Activated CD4-positive, alpha-beta T cell treated with anti-CD3 and anti-CD28 coated beads, Interleukin-2, Interleukin-4, amounts not matched to agents 100 ng/mL and 50 ng/mL, durations not matched to agents 16 hours and 8 hours (primary cell): ENCODE measurements around the gene DRD1.
"Not testable (repeated sequence)": the region's sequence is repeated elsewhere in the genome, so short reads cannot be mapped to it uniquely, and the experiment has no call there.

Experiments used
- DNase-seq: peaks from one replicate; pipeline ENCODE4 v3.0.0-alpha.2; 2020; ENCODE audit warnings: low spot score

Gene DRD1

GRCh38 chr5:175424594-175424993 lies 19.4 kb downstream of the DRD1 start:
- not testable (repeated sequence) for DNase-seq

- no peak for DNase-seq
Measured at GRCh38 chr5:175422058-175422457, 21.9 kb downstream of the DRD1 start.

- DNase-seq, result no peak
Measured at GRCh38 chr5:175420383-175420782, 23.6 kb downstream of the DRD1 start.

DNA sequence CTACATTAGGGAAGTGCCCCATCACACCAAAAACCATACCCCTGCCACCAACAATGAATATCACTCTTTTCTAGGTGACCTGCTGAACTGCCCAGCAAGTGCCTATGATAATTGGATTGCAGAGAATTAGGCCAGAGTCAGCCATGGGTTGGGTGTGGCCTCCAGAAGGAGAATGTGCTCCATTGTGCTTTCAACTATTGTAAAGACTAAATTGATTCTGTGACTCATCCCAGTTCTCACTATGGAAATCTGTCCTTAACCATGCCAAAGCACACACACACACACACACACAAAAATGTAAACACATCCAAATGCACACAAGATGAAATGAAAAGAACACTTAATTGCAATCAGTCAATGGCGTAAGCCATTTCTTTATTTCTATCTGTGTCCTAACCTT lies 25.7 kb downstream of the DRD1 start:
- no peak for DNase-seq

DNA sequence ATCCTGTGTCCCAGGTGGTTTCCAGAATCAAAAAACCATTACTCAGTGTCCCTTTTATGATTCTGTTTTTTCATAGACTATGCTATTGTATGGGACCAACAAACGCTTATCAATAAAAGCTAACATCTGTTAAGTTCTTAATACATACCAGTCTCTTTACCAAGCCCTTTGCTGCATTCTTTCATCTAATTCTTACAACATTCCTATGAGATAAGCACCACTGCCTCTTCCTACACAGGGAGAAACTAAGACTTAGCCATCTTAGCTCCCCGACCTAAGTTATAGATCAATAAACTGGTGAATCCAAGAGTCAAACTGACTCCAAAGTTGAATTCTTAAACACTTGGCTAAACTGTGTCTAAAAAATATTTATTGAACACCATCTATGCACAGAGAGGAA lies 26.6 kb downstream of the DRD1 start:
- DNase-seq, result no peak

GRCh38 chr5:175415303-175415702 lies 28.7 kb downstream of the DRD1 start:
- no peak for DNase-seq

DNA sequence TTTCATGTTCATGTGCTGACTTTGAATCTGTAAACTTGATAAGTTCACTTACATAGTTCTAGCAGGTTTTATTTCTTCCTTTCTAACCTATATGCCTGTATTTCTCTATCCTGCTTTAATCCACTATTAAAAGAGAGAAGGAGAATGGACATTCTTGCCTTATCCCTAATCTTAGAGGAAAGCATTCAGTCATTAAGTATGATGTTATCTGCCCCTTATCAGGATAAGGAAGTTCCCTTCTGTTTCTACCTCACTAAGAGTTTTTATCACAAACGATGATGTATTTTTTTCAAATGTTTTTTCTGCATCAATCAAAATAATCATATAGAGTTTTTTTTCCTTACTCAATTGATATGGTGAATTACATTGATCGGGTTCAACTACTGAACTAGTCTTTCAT lies 33.1 kb downstream of the DRD1 start:
- DNase-seq, result no peak

DNA sequence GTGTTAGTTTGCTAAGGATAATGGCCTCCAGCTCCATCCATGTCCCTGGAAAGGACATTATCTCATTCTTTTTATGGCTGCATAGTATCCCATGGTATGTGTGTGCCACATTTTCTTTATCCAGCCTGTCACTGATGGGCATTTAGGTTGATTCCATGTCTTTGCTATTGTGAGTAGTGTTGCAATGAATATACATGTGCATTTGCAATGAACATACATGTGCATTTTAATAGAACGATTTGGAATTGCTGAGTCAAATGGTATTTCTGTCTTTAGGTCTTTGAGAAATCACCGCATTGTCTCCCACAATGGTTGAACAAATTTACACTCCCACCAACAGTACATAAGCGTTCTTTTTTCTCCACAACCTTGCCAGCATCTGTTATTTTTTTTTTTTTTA lies 37.7 kb downstream of the DRD1 start:
- no peak for DNase-seq

DNA sequence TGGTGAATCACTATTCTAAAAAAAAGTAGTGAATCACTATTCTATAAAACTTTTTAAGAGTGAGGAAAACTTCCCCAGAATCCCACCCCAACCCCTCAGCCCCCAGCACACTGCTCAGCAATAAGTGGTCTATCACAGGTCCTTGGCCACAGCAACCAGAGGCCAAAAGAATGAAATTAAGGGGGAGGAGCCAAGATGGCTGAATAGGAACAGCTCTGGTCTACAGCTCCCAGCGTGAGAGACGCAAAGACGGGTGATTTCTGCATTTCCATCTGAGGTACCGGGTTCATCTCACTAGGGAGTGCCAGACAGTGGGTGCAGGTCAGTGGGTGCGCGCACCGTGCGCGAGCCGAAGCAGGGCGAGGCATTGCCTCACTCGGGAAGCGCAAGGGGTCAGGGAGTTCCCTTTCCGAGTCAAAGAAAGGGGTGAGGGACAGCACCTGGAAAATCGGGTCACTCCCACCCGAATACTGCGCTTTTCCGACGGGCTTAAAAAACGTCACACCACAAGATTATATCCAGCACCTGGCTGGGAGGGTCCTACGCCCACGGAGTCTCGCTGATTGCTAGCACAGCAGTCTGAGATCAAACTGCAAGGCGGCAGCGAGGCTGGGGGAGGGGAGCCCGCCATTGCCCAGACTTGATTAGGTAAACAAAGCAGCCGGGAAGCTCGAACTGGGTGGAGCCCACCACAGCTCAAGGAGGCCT lies 46.2 kb downstream of the DRD1 start:
- DNase-seq, result not testable (repeated sequence)

DNA sequence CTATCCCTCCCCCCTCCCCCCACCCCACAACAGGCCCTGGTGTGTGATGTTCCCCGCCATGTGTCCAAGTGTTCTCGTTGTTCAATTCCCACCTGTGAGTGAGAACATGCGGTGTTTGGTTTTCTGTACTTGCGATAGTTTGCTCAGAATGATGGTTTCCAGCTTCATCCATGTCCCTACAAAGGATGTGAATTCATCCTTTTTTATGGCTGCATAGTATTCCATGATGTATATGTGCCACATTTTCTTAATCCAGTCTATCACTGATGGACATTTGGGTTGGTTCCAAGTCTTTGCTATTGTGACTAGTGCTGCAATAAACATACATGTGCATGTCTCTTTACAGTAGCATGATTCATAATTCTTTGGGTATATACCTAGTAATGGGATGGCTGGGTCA lies 48.6 kb downstream of the DRD1 start:
- DNase-seq, result not testable (repeated sequence)

GRCh38 chr5:175394601-175395000 lies 49.4 kb downstream of the DRD1 start:
- no peak for DNase-seq

DNA sequence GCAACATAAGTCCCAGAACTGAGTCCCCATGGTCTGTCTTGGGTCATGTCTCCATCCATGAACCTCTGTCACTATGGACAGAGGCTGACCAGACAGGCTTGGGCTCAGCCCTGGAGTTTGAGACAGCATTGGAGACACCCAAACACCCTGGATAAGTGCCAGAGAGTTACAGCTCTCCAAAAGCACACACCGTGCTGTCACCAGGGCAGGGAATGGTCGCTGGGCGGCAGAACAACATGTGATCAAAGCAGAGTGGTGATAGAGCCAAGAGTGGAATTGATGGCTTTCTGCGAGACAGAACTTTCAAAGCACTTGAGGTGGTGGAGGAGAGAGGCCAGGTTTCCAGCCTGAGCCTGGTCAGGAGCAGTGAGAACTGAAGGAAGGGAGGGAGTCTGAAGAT lies 50.1 kb downstream of the DRD1 start:
- DNase-seq, result no peak

- DNase-seq, result no peak
Measured at GRCh38 chr5:175392236-175392635, 51.7 kb downstream of the DRD1 start.

DNA sequence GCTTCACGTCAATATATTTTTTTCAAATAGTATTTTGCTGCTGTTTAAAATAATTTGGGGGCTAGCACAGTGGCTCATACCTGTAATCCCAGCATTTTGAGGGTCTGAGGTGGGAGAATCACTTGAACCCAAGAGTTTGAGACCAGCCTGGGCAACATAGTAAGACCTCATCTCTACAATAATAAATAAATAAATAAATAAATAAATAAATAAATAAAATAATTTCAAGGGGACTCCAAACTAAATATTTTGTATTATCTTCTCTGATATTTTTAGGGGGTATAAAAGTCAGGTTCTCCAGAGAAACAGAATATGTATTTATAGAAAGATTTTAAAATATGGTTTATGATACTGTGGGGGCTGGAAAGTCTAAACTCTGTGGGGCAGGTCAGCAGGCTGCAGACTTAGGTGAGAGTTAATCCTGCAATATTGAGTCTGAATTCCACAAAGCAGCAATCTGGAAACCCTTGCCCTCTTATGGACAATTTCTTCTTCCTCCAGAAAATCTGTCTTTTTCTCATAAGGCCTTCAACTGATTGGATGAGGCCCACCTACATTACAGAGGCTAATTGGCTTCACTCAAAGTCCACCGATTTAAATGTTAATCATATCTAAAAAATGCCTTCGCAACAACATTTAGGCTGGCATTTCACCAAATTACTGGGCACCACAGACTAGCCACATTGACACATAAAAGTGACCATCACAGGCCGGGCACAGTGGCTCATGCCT lies 53.5 kb downstream of the DRD1 start:
- no peak for DNase-seq
